KBM-7 (cell line): ENCODE results near the gene SLC22A4.
A peak's percentile ranks its signal among the peaks of the same experiment; 100 is the strongest.

Experiments used
- DNase-seq: peaks from one replicate; pipeline ENCODE4 v3.0.0-alpha.2; 2015
- in situ Hi-C: fragments of 300-500 bp; cut with MboI; formaldehyde crosslinking; loops from 2 replicates; pipeline ENCODE4 v1.14.3; 2020; ENCODE audit warnings: low sequenced_read_pairs, low pct_unique_long_range_greater_than_20kb, mixed read lengths

The SLC22A4 gene

GRCh38 chr5:132272311-132273210, 21.6 kb upstream of the SLC22A4 start:
- peak; percentile 85 for DNase-seq

DNA sequence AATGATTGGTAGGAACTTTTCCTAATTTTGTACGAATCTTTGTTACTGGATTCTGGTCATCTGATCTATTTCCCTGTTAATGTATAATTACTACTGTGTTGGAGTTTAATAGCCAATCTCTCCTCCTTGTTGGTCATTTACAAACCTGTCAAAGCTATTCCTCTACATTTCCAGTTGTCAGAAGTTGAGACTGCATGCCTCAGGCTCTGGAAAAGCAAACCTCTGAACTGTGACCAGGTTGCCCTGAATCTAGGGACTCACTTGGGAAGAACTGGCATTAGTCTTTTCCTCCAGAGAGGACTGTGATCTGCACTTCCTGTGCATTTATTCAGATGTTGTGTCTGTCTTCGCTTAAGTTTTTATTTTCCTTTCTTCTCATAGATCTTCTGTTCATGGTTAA, 20.6 kb upstream of the SLC22A4 start:
- no peak for DNase-seq

More at GRCh38 chr5:132272311-132273210, 21.6 kb upstream of the SLC22A4 start:
- in situ Hi-C loops = no loop called here

GRCh38 chr5:132274050-132274792, 20.0 kb upstream of the SLC22A4 start:
- no peak for DNase-seq
- in situ Hi-C loops = no loop called here

More for the DNA sequence above, 20.6 kb upstream of the SLC22A4 start:
- in situ Hi-C loops = no loop called here

- in situ Hi-C loops = no loop called here
- no peak for DNase-seq
These were observed 18.6 kb upstream of the SLC22A4 start for GRCh38 chr5:132275367-132276220.

DNA sequence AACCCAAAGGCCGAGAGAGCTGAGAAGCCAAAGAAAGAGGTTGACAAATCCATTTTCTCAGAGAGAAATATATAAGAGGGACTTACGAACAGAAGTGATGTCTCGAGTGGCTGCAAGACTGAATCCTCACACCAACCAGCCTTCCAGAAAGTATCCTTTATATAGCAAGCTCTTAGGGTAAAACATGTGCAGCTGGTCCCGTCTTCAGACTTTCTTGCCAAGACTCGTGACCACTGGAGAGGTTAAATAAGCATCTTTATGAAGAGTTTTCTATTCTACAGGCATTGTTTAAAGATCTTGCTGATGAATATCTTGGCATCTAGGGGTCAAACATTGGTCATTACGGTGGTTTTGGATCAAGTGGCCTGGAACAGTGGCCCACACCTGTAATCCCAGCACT, 16.9 kb upstream of the SLC22A4 start:
- in situ Hi-C loops = no loop called here
- DNase-seq = no peak

DNA sequence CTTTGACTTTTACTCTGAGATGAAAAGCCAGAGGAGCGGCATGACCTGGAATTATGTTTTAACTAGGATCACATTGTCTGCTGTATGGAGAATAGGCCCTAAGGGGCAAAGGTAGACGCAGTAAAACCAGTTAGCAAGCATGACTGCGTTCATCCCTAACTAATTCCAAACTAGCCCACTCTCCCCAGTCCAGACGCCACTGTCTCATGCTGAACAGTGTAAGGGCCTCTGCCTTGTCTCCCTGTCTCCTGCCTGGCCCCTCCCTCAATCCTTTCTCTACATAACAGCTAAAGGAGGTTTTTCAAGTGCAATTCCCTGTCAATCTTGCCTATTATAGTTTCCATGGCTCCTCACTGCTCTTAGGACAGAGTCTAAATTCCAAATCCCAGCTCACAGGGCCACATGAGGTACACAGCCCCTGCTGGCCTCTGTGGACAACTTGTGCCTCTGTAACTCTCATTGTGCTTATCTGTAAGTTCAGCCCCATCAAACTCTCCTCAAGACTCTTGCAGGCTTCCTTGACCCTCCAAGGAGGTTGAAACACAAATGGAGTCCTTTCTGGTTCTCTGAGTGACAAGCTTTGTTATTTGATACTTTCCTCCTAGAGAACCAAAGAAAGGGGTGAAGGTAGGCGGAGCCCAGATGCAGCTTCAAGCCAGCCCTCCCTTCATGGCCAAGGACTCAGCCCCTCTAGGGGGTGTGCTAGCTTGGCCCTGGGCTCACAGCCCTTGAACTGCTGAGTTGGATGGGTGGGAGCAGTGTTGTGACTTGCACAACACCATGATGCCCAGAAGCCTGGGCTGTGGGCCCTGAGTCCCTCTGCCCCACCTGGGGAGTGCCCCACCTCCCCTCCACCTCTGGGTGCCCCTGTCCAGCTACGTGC, 16.0 kb upstream of the SLC22A4 start:
- no peak for DNase-seq
- in situ Hi-C loops = no loop called here

- no peak for DNase-seq
- in situ Hi-C loops = no loop called here
These were observed 14.4 kb upstream of the SLC22A4 start for GRCh38 chr5:132279801-132280200.

GRCh38 chr5:132280371-132281240, 13.6 kb upstream of the SLC22A4 start:
- DNase-seq = no peak
- in situ Hi-C loops = no loop called here

DNA sequence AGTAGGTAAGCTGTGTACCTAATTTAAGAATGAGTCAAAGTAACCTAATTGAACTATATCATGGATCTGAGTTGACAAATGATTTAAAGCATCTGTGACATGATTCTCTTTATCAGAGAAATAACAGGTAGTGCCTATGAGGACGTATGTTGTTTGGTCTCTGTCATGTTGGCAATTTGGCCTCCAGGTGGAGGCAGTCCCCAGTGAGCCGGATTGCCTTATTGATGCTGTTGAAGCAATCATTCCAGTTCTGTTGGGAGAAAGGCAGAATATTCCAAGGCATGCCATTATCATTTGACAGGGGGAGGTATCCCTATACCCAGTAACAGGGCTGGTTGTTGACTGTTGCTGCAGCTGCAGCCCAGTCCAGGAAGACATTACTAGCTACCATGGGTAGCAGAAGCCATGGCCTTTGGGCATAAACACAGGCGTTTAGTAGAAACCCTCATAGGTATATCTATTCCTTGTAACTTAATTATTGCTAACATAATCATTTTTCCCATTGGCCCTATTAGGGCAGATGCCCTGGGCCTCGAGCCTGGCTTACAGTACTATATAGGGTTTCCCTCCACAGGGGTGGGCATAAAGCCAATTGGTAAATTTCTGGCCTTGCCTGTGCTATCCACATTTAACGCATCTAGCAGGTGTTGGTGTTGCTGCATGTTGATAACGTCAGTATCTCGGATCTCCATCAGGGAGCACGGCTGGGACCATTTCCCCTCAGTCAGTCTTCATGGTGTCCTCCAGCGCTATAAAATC, 12.2 kb upstream of the SLC22A4 start:
- in situ Hi-C loops = no loop called here
- no peak for DNase-seq

- in situ Hi-C loops = no loop called here
- peak; percentile 40 for DNase-seq
These were observed 10.7 kb upstream of the SLC22A4 start for GRCh38 chr5:132283423-132284043.

GRCh38 chr5:132289097-132289496, 5.1 kb upstream of the SLC22A4 start:
- in situ Hi-C loops = no loop called here

DNA sequence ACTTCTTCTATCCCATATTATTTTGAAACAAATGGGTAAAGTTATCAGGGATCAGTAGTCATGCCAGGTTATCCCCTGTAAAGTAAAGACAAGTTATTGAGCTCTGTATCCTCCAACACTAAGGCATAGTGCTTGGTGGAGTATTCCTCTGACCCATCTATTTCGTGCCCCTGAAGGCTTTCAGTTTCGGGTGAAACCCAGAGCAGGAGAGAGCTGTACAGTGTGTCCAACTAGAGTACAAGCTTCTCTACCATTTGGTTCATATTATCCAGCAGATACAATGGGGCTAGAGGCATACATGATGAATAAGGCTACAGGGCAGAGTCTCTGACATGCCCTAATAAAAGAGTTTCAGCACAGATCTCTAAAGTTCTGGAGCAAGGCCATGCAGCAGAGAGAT, 3.2 kb upstream of the SLC22A4 start:
- no peak for DNase-seq
- in situ Hi-C loops = no loop called here

More at GRCh38 chr5:132289097-132289496, 5.1 kb upstream of the SLC22A4 start:
- no peak for DNase-seq

DNA sequence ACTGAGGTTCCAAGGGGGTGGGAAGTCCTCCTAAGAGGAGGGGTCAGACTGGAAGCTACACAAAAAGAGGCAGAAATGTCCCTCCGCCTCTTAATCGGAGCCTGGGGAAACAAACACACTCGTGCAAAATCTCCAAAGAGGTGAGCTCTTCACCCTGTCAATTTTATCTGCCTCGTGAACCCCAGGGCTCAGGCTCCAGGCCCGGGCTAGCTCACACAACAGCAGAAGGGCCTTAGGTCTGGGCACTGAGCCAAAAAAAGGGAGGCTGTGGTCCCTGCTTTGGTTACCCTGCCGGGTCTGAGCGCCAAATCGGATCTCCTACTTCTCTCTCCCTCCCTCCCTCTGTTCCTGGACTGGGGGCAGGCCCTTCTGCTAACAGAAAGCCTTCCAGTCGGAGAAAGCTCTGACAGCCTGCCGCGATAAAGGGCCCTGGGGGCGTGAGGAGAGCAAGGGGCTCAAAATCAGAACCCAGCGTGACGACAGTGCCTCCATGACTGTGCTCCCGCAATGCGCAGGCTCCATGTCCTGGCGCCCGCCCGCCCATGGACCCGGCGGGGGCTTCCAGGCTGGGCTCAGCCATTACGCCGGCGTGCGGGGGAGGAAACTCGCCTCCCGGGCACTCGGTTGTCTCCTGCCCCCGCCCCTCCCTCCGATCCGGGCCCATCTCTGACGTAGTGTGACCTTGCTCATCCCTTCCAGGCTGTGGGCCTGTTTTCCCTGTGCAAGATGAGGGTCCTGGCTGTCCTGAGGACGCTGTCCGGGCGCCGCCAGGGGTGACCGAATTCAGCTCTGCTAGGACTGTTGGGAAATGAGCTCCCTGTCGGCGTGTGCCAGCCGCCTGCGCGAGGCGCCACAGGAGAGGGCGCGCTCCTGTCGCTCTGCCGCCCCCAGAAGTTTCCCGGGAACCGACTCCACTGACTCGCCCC, 865 bp upstream of the SLC22A4 start:
- in situ Hi-C loops = no loop called here
- DNase-seq = peak; percentile 93

GRCh38 chr5:132294728-132295504, 722 bp downstream of the SLC22A4 start:
- DNase-seq = peak; percentile 86
- in situ Hi-C loops = no loop called here
